GM21723 (cell line): Measurements from ENCODE around the gene HIP1.
"Not testable (repeated sequence)": the region's sequence is repeated elsewhere in the genome, so short reads cannot be mapped to it uniquely, and the experiment has no call there.

ENCODE experiments used
- ATAC-seq: cut with Tn5 transposase; IDR thresholded peaks from one replicate; pipeline ENCODE4 v1.9.1; 2021; ENCODE audit warnings: mild to moderate bottlenecking, moderate library complexity; ENCODE audit not compliant: unreplicated experiment

The HIP1 gene

DNA sequence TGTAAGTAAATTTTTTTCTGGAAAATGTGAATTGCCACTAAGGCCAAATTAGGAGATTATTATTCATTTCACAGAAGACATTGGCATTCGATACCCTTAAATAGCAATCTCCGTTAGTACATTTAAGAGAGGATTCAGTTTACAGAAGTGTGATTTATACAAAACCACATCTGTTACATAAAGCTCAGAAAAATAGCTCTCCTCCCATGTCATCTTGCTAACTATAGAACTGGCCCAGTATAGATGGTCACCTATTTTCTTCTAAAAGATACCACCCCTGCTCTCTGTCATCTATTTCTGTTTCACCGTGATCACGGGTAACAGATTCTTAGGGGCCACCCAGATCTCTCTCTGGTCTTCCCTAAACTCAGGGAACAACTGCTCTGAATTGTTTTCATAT is 119.1 kb downstream of the HIP1 start:
- no peak for ATAC-seq

DNA sequence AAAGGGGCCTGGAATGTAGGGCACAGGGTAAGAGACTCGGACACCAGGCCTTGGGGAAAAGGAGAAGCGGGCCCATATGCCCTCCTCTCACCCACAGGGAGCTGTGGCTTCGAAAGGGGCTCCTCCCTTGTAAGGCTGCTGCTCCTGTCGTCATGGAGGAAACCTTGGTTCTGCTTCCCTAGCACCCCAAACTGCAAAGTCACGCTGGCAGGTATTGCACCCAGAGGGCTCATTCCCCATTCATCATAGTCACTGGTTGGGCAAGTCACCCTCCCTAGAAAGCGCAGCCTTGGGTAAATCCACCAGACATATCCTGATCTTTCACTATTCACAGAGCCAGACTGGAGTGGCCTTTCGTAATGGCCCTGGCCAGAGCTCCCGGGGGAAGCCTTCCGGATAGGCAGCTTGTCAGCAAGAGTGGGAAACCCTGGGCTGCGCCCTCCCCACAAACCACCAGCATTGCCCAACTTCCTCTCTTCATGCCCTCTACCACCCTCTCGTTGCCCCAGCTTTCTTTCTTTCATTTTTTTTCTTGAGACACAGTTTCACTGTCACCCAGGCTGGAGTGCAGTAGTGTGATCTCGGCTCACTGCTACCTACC is 121.0 kb downstream of the HIP1 start:
- ATAC-seq: no peak

GRCh38 chr7:75616421-75617167 is 122.1 kb downstream of the HIP1 start:
- ATAC-seq: no peak

DNA sequence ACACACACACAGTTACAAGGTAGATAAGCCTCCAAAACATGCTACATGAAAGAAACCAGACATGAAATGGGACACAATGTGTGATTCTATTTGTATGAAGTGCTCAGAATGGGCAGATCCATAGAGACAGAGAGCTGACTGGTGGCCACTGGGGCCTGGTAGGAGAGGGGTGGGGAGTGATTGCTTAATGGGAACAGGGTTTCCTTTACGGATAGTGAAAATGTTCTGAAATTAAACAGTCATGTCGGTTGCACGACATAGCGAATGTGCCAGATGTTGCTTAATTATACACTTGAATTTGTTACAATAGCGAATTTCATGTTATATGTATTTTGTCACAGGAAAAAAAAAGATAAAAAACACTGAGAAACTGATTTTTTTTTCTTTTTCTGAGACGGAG is 124.3 kb downstream of the HIP1 start:
- no peak for ATAC-seq

GRCh38 chr7:75613351-75613750 is 125.4 kb downstream of the HIP1 start:
- ATAC-seq: no peak

DNA sequence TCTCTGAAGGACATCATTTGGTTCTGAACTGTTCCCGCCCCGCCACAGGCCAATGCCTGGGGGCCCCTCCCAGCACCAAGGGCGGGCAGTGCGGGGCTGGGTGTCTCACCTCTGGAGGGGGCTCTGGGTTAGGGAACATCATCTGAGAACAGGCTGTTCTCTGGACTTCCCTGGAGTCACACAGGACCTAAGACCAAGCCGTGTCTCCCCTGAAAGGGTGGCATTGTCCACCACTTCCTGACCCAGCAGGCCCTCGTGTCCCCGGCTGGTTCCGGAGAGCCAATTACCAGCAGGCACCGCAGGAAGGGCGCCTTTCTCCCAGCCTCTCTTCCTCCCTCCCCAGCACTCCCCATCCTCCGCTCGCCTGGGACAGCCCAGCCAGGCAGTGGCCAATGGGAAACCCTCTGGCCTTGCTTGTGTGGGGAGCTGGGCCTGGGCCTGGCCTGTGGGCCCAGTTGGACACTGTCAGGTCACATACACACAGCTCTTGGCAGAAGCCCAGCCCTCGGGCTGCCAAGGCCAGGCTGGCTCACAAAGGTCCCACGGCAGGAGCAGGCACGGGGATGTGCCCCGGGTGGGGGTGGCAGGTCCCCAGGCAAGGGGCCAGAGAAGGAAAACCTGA is 127.1 kb downstream of the HIP1 start:
- ATAC-seq: no peak

DNA sequence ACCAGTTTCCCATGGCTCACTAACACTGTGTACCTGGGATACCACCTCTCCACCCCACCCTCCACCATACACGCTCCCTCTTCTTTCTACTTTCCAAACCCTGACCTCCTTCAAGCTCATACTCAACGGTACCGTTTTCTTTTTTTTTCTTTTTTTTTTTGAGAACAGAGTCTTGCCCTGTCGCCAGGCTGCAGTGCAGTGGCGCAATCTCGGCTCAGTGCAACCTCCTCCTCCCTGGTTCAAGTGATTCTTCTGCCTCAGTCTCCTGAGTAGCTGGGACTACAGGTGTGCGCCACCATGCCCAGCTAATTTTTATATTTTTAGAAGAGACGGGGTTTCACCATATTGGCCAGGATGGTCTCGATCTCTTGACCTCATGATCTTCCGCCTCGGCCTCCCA is 129.3 kb downstream of the HIP1 start:
- not testable (repeated sequence) for ATAC-seq

GRCh38 chr7:75608451-75609122 is 130.2 kb downstream of the HIP1 start:
- no peak for ATAC-seq

DNA sequence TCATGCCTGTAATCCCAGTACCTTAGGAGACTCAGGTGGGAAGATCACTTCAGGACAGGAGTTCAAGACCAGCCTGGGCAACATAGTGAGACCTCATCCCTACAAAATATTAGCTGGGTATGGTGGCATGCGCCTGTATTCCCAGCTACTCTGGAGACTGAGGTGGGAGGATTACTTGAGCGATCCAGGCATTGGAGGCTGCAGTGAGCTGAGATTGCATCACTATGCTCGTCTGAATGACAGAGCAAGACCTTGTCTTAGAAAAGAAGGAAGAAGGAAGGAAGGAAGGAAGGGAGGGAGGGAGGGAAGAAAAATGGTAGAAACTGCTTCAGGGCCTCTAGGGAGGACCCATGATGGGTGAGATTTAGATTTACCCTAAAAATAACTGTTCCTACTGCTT is 134.3 kb downstream of the HIP1 start:
- ATAC-seq: no peak

- not testable (repeated sequence) for ATAC-seq
Measured at GRCh38 chr7:75602831-75603230, 135.9 kb downstream of the HIP1 start.

GRCh38 chr7:75601539-75601938 is 137.2 kb downstream of the HIP1 start:
- ATAC-seq: no peak

GRCh38 chr7:75600748-75601147 is 138.0 kb downstream of the HIP1 start:
- ATAC-seq: not testable (repeated sequence)

- ATAC-seq: no peak
Measured at GRCh38 chr7:75599244-75599781, 139.4 kb downstream of the HIP1 start.

- ATAC-seq: no peak
Measured at GRCh38 chr7:75596727-75597614, 141.8 kb downstream of the HIP1 start.

DNA sequence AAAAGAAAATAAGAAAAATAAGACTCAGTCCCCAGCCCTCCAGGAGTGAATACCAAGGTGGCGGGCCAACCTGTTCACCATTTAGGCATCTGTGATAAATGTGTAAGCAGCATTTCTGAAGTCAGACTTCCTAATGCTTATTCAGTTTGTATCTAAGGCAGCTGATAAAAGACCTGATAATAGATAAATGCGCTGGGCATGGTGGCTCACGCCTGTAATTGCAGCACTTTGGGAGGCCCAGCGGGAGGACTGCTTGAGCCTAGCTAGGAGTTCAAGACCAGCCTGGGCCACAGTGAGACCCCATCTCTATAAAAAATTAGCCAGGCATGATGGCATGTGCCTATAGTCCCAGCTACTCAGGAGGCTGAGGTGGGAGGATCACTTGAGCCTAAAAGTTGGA is 143.0 kb downstream of the HIP1 start:
- ATAC-seq: no peak

GRCh38 chr7:75593500-75594184 is 145.1 kb downstream of the HIP1 start:
- not testable (repeated sequence) for ATAC-seq

DNA sequence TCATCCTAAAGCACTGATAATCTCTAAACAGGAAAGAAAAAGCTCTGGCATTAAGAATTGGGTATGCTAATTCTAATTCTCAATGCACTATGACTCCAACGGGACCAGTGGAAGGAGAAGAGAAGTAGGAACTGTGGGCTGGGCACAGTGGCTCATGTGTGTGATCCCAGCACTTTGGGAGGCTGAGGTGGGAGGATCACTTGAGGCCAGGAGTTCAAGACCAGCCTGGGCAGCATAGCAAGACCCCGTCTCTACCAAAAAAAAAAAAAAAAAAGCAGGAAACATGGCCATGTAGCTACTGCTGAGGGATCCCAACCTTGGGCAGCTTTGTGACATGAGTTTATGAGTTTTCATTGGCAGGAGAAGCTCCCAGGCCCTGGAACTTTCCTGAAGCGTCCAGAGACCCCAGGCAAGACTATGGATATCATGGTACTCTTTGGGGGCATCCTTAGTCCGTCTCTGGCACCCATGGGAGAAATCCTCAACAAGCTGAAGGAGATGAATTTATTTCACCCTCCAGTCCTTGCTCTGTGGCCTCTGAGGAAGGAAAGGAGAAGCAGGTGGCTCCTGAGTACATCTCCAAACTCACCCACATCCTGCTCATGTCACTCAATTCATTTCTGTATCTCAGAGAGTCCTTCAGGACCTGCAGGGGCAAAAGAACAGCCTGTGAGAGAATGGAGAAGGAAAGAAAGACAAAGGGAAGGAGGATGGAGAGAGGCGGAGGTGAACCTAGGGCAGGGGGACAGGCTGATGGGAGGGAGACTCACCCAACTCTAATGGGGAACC is 147.1 kb downstream of the HIP1 start:
- ATAC-seq: no peak

GRCh38 chr7:75590373-75591005 is 148.3 kb downstream of the HIP1 start:
- no peak for ATAC-seq

- ATAC-seq: no peak
Measured at GRCh38 chr7:75584354-75584753, 154.4 kb downstream of the HIP1 start.
